H9 (cell line): ENCODE data around the gene GTF3C6. TPM values are rescaled to one million over a fixed set of nuclear protein-coding genes. Genes with fewer than 3 reads are reported as not detected.

Experiments
- DNase-seq: peaks from one replicate; pipeline ENCODE4 v3.0.0-alpha.2; 2017
- H2AFZ ChIP-seq: one replicate; pipeline ENCODE4 v1.6.1; 2013; ENCODE audit warnings: mild to moderate bottlenecking, low read length, control low read depth, moderate library complexity
- H2AK5ac ChIP-seq: 2 replicates; pipeline ENCODE4 v1.6.1; 2013; ENCODE audit warnings: low read length, control low read depth, mixed read lengths; ENCODE audit not compliant: insufficient read length
- H2BK120ac ChIP-seq: one replicate; pipeline ENCODE4 v1.6.1; 2013; ENCODE audit warnings: low read depth, mild to moderate bottlenecking, low read length, control low read depth, inconsistent platforms; ENCODE audit not compliant: poor library complexity, severe bottlenecking
- H2BK12ac ChIP-seq: 2 replicates; pipeline ENCODE4 v1.6.1; 2013; ENCODE audit warnings: low read length, control low read depth, mixed read lengths, low read depth; ENCODE audit not compliant: insufficient read length
- H2BK15ac ChIP-seq: 2 replicates; pipeline ENCODE4 v1.6.1; 2013; ENCODE audit warnings: low read depth, low read length, control low read depth
- H2BK20ac ChIP-seq: one replicate; pipeline ENCODE4 v1.6.1; 2013; ENCODE audit warnings: low read depth, mild to moderate bottlenecking, low read length, control low read depth, inconsistent platforms; ENCODE audit not compliant: poor library complexity, severe bottlenecking
- H2BK5ac ChIP-seq: 2 replicates; pipeline ENCODE4 v1.6.1; 2013; ENCODE audit warnings: low read length, control low read depth, mixed read lengths; ENCODE audit not compliant: insufficient read length
- H3K14ac ChIP-seq: 2 replicates; pipeline ENCODE4 v1.6.1; 2013; ENCODE audit warnings: low read length, control low read depth; ENCODE audit not compliant: insufficient read depth
- H3K18ac ChIP-seq: 2 replicates; pipeline ENCODE4 v1.6.1; 2013; ENCODE audit warnings: low read depth, mild to moderate bottlenecking, mixed read lengths, low read length, control low read depth; ENCODE audit not compliant: insufficient read length
- H3K23ac ChIP-seq: 2 replicates; pipeline ENCODE4 v1.6.1; 2013; ENCODE audit warnings: low read length, control low read depth, mixed read lengths, low read depth; ENCODE audit not compliant: insufficient read length
- H3K23me2 ChIP-seq: 2 replicates; pipeline ENCODE4 v1.6.1; 2013; ENCODE audit warnings: low read depth, mild to moderate bottlenecking, mixed read lengths, low read length, control low read depth; ENCODE audit not compliant: insufficient read length, poor library complexity, severe bottlenecking
- H3K27ac ChIP-seq: 2 replicates; pipeline ENCODE4 v1.5.1; 2013; ENCODE audit warnings: low read length, control low read depth, mixed read lengths, low read depth; ENCODE audit not compliant: insufficient read length
- H3K27me3 ChIP-seq: 2 replicates; pipeline ENCODE4 v1.6.1; 2013; ENCODE audit warnings: low read length, control low read depth, inconsistent platforms; ENCODE audit not compliant: insufficient read depth
- H3K4ac ChIP-seq: 2 replicates; pipeline ENCODE4 v1.6.1; 2013; ENCODE audit warnings: low read depth, mild to moderate bottlenecking, control low read depth, inconsistent platforms, low read length, moderate library complexity
- H3K4me1 ChIP-seq: 2 replicates; pipeline ENCODE4 v1.6.1; 2013; ENCODE audit warnings: low read length, control low read depth, inconsistent platforms; ENCODE audit not compliant: insufficient read depth
- H3K4me2 ChIP-seq: 2 replicates; pipeline ENCODE4 v1.6.1; 2013; ENCODE audit warnings: low read length, control low read depth, mixed read lengths; ENCODE audit not compliant: insufficient read length, insufficient read depth
- H3K56ac ChIP-seq: 2 replicates; pipeline ENCODE4 v1.6.1; 2013; ENCODE audit warnings: low read depth, mild to moderate bottlenecking, mixed read lengths, low read length, control low read depth; ENCODE audit not compliant: insufficient read length
- H3K79me1 ChIP-seq: 2 replicates; pipeline ENCODE4 v1.6.1; 2013; ENCODE audit warnings: low read depth, mild to moderate bottlenecking, moderate library complexity, low read length, control low read depth, inconsistent platforms; ENCODE audit not compliant: insufficient read depth, poor library complexity, severe bottlenecking
- H3K79me2 ChIP-seq: 2 replicates; pipeline ENCODE4 v1.6.1; 2013; ENCODE audit warnings: low read length, control low read depth, inconsistent platforms; ENCODE audit not compliant: insufficient read depth
- H3K9ac ChIP-seq: 2 replicates; pipeline ENCODE4 v1.6.1; 2013; ENCODE audit warnings: low read length, control low read depth, mixed read lengths; ENCODE audit not compliant: insufficient read length; ENCODE audit errors: extremely low read depth
- H3K9me3 ChIP-seq: one replicate; pipeline ENCODE4 v1.6.1; 2013; ENCODE audit warnings: low read depth, low read length, inconsistent platforms; ENCODE audit not compliant: control insufficient read depth
- H3T11ph ChIP-seq: one replicate; pipeline ENCODE4 v1.6.1; 2013; ENCODE audit warnings: mild to moderate bottlenecking, low read length, control low read depth, inconsistent platforms
- H4K20me1 ChIP-seq: one replicate; pipeline ENCODE4 v1.6.1; 2013; ENCODE audit not compliant: control insufficient read depth, insufficient read length, insufficient read depth
- H4K5ac ChIP-seq: 2 replicates; pipeline ENCODE4 v1.6.1; 2013; ENCODE audit warnings: low read depth, mild to moderate bottlenecking, mixed read lengths, low read length, control low read depth; ENCODE audit not compliant: insufficient read length
- H4K8ac ChIP-seq: replicated peaks from 2 replicates; pipeline ENCODE4 v1.6.1; 2013; ENCODE audit warnings: low read length, control low read depth, mixed read lengths, low read depth; ENCODE audit not compliant: insufficient read length
- H4K91ac ChIP-seq: 2 replicates; pipeline ENCODE4 v1.6.1; 2013; ENCODE audit warnings: low read depth, mild to moderate bottlenecking, moderate library complexity, mixed read lengths, low read length, control low read depth; ENCODE audit not compliant: insufficient read length
- H3K27ac Mint-ChIP-seq, 3 experiments: 2 replicates in 2 of 3; 3 replicates in 1 of 3; pipeline ENCODE4 v1.8.0; 2020 to 2021; ENCODE audit warnings: mixed read lengths in 3 of 3, mild to moderate bottlenecking in 1 of 3, moderate library complexity in 1 of 3
- H3K27me3 Mint-ChIP-seq: 2 replicates; pipeline ENCODE4 v1.8.0; 2021; ENCODE audit warnings: low read depth, mild to moderate bottlenecking, moderate library complexity, mixed read lengths
- H3K36me3 Mint-ChIP-seq, 3 experiments: 2 replicates in 2 of 3; 3 replicates in 1 of 3; pipeline ENCODE4 v1.8.0; 2020 to 2021; ENCODE audit warnings: low read depth in 3 of 3, mixed read lengths in 3 of 3; ENCODE audit not compliant: insufficient read depth in 1 of 3
- H3K4me1 Mint-ChIP-seq, 2 experiments: 2 replicates each; pipeline ENCODE4 v1.8.0; 2020; ENCODE audit warnings: mixed read lengths in 2 of 2
- H3K4me3 Mint-ChIP-seq, 2 experiments: 2 replicates in 1 of 2; 3 replicates in 1 of 2; pipeline ENCODE4 v1.8.0; 2020 to 2021; ENCODE audit warnings: mild to moderate bottlenecking in 2 of 2, mixed read lengths in 2 of 2, moderate library complexity in 1 of 2
- H3K9me3 Mint-ChIP-seq, 2 experiments: 2 replicates in 1 of 2; 3 replicates in 1 of 2; pipeline ENCODE4 v1.8.0; 2020; ENCODE audit warnings: mild to moderate bottlenecking in 2 of 2, mixed read lengths in 2 of 2, moderate library complexity in 1 of 2
- CTCF ChIP-seq: fragments of 200-600 bp; sonication (generic); conservative IDR thresholded peaks from 3 replicates; pipeline ENCODE4 v1.8.0; 2021; ENCODE audit warnings: antibody characterized with exemption, mild to moderate bottlenecking
- WGBS: extraction: QIAGEN DNeasy Blood & Tissue Kit; methylation state at CpG from one replicate; pipeline ENCODE4 v1.1.7; 2013; ENCODE audit warnings: missing lambda C conversion rate, low lambda C conversion rate, mixed read lengths; ENCODE audit not compliant: insufficient read length; ENCODE audit errors: extremely low coverage; 5-methylcytosine and 5-hydroxymethylcytosine counted together
- total RNA-seq: library from RNA; stranded (reverse); gene quantifications from 2 replicates; pipeline ENCODE4 v1.2.1, GENCODE V29; 2021

The GTF3C6 gene
- total RNA-seq, 1 experiment from 2014 or later: 106 TPM

GRCh38 chr6:110979565-110980101 lies 21.1 kb downstream of the GTF3C6 start:
- H2BK15ac ChIP-seq: no peak overlapping the region
- H3K9me3 Mint-ChIP-seq: peaks cover 9 to 13% of the 10 kb centered on the region in 2 experiments
- no peaks in the 10 kb centered on the region for H3K9me3 ChIP-seq
- H3K4me1 ChIP-seq: no peaks in the 10 kb centered on the region
- H2AFZ ChIP-seq: no peak overlapping the region
- no peak for DNase-seq
- no peak for TF ChIP-seq CTCF
- H3K18ac ChIP-seq: no peak overlapping the region
- H3K23me2 ChIP-seq: peaks cover 5% of the 10 kb centered on the region
- no peak overlapping the region for H3K9ac ChIP-seq
- no peak overlapping the region for H4K91ac ChIP-seq
- peaks cover 11 to 25% (median 23%) of the 10 kb centered on the region in 3 experiments for H3K36me3 Mint-ChIP-seq
- peaks cover 2% of the 10 kb centered on the region; the same call in 1 of the 2 replicates for H3K27me3 Mint-ChIP-seq
- no peak overlapping the region for H2BK5ac ChIP-seq
- H3K79me2 ChIP-seq: peaks cover 16% of the 10 kb centered on the region; the same call in 1 of the 2 replicates
- H4K5ac ChIP-seq: no peak overlapping the region
- no peak overlapping the region for H3K4ac ChIP-seq
- no peak overlapping the region; a peak in 1 of 5 replicates for H3K4me3 Mint-ChIP-seq
- no peaks in the 10 kb centered on the region for H4K20me1 ChIP-seq
- no peak overlapping the region for H2BK120ac ChIP-seq
- no peak overlapping the region for H4K8ac ChIP-seq
- WGBS: no CpG with 5 or more reads among the region's 9 CpGs
- H3K27ac Mint-ChIP-seq: no peak overlapping the region
- no peak overlapping the region for H2BK20ac ChIP-seq
- no peak overlapping the region for H3K23ac ChIP-seq
- H3K14ac ChIP-seq: no peak overlapping the region
- no peaks in the 10 kb centered on the region for H3K27me3 ChIP-seq
- no peak overlapping the region for H2BK12ac ChIP-seq
- no peak overlapping the region for H3K56ac ChIP-seq
- no peak overlapping the region for H2AK5ac ChIP-seq
- no peak overlapping the region for H3K4me2 ChIP-seq
- H3T11ph ChIP-seq: no peak overlapping the region
- peaks cover 7% of the 10 kb centered on the region for H3K79me1 ChIP-seq
- H3K27ac ChIP-seq: no peak overlapping the region
- H3K4me1 Mint-ChIP-seq: peaks cover 6 to 11% of the 10 kb centered on the region in 2 experiments
